HG03432 (cell line): ENCODE data around the gene MFSD1.

Source experiments
- ATAC-seq: cut with Tn5 transposase; IDR thresholded peaks from one replicate; pipeline ENCODE4 v1.9.1; 2021; ENCODE audit warnings: mild to moderate bottlenecking, moderate library complexity; ENCODE audit not compliant: unreplicated experiment

The MFSD1 gene, protein sequence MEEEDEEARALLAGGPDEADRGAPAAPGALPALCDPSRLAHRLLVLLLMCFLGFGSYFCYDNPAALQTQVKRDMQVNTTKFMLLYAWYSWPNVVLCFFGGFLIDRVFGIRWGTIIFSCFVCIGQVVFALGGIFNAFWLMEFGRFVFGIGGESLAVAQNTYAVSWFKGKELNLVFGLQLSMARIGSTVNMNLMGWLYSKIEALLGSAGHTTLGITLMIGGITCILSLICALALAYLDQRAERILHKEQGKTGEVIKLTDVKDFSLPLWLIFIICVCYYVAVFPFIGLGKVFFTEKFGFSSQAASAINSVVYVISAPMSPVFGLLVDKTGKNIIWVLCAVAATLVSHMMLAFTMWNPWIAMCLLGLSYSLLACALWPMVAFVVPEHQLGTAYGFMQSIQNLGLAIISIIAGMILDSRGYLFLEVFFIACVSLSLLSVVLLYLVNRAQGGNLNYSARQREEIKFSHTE

DNA sequence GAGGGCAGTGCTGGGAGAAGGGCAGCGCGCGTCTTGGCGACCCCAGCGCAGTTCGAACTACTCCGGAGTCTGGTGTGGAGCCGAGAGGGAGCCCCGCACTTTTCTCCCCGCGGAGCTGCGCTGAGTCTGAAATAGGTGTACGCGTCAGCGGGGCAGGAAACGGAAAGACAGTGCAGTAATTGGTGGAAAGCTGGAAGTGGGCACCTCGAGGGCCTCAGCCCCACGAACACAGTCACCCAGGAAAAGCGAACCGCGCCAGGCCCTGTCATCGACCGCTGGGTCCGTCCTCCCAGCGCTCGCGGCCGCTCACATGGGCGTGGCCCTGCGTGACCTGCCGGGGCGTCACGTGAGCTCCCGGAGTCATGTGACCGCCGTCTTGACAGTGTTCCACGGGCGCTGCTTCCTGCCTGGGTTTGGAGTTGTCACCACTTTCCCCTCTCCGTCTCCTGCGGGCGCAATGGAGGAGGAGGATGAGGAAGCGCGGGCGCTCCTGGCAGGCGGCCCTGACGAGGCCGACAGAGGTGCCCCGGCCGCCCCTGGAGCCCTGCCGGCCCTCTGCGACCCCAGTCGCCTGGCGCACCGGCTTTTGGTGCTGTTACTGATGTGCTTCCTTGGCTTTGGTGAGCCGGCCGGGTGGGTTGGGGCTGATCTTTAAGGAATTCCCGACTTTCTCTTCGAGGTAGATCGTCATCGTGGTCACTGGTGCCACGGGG, at the start of gene MFSD1:
MFSD1 (plus strand) TSS at position 359 of the 713 bp plus-strand sequence; CDS start at position 458, 99 bp downstream.
- peak; percentile 100 for ATAC-seq

- ATAC-seq: no peak
Observed at GRCh38 chr3:158753854-158754253, 48.0 kb upstream of the MFSD1 start.

DNA sequence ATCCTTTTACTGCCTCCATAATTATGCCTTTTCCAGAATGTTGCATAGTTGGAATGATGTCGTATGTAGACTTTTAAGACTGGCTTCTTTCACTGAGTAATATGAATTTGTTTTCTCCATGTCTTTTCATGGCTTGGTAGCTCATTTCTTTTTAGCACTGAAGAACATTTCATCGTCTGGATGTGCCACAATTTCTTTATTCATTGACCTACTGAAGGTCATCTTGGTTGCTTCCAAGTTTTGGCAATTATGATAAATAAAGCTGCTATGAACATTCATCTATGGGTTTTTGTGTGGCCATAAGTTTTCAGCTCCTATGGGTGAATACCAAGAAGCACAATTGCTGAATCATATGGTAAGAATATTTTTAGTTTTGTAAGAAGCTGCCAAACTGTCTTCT, 46.4 kb upstream of the MFSD1 start:
- no peak for ATAC-seq

- ATAC-seq: no peak
Observed at GRCh38 chr3:158761350-158761749, 40.5 kb upstream of the MFSD1 start.

- ATAC-seq: no peak
Observed at GRCh38 chr3:158762701-158763100, 39.2 kb upstream of the MFSD1 start.

DNA sequence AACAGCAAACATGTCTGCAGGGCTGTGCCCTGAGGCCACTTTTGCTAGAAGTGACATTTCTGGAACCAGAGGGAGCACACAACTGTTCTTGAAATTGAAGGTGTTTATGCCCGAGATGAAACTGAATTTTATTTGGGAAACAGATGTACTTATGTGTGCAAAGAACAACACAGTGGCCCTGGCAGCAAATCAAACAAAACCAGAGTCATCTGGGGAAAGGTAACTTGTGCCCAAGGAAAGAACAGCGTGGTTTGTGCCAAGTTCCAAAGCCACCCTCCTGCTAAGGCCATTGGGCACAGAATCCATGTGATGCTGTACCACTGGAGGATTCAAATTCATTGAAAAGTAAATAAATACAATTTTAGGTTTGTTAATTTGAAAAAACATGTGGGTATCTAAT, 38.4 kb upstream of the MFSD1 start:
- no peak for ATAC-seq

DNA sequence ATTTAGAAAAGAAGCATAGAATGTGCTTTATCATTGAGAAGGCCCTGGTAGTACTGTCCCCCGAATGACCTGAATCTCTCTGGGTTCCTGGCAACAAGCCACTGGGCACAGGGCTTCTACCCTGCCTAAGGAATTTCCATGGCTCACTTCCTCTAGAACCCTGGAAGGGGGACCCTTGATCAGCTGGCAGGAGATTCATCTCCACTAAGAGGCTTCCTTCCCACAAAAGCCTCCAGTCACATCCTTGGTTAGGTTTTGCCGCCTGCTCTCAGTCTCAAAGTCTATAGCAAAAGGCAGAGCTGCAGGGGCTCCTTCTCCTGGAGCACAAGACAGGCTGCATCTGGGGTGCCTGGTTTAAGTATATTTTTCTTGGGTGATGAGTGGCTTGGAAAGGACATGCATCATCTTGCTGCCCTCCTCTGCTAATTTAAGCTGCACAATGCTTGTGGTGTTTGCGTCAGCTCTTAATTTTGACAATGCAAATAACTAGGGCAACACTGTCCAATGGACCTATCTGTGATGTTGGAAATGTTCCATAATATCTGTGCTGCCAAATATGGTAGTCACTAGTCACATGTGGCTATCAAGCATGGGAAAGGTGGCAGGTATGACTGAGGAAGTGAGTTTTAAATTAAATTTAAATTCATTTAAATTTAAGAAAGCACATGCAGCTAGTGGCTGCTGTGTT, 36.2 kb upstream of the MFSD1 start:
- ATAC-seq: no peak

GRCh38 chr3:158766364-158766763, 35.5 kb upstream of the MFSD1 start:
- ATAC-seq: no peak

DNA sequence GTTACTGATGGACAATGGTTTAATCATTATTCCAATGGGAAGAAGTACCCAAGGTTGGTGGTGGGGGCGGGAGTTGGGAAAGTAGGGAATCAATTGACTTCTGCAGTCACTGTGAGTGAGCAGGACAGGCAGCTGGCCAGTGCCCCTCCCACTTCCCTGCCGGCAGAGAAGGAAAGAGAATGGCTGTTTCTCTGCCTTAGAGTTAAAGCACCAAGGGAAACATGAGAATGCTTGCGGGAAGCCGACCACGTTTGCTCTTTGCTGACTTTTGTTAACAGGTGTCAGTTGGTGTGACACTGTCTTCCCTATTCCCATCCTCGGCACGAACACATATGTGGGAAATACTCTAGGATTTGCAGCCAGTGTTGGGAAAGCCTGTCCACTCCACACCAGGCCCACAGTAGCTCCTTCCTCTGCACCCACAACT, 33.5 kb upstream of the MFSD1 start:
- ATAC-seq: no peak

DNA sequence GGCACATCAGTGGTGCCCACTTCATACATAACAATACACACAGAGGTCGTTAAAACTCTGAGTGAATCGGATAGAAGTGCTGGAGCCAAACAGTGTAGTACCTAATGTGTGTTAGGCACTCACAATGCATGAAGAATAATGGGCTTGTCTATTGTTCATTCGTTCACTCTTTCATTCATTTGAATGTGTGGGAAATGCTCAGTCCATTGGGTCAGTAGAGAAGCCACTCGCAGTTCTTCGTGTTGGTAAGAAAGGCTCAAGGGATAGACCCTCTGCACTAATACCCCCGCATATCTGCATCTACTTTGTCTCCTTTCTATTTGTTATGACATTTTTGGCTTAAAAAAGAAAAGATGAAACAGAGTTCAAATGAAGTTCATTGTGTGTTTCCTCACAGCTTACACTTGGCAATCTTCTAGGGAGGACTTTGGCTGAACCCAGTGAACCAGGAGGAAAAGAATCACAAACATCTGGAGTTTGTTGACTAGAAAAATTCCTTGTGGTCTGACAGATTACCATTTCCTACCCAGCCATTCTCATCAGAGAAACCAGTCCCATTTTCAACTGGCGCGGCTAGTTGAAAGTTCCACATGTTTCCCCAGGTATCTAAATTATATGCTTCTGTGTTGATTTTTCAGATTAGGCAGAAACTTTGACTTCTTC, 32.8 kb upstream of the MFSD1 start:
- ATAC-seq: no peak

- no peak for ATAC-seq
Observed at GRCh38 chr3:158769549-158769948, 32.3 kb upstream of the MFSD1 start.

DNA sequence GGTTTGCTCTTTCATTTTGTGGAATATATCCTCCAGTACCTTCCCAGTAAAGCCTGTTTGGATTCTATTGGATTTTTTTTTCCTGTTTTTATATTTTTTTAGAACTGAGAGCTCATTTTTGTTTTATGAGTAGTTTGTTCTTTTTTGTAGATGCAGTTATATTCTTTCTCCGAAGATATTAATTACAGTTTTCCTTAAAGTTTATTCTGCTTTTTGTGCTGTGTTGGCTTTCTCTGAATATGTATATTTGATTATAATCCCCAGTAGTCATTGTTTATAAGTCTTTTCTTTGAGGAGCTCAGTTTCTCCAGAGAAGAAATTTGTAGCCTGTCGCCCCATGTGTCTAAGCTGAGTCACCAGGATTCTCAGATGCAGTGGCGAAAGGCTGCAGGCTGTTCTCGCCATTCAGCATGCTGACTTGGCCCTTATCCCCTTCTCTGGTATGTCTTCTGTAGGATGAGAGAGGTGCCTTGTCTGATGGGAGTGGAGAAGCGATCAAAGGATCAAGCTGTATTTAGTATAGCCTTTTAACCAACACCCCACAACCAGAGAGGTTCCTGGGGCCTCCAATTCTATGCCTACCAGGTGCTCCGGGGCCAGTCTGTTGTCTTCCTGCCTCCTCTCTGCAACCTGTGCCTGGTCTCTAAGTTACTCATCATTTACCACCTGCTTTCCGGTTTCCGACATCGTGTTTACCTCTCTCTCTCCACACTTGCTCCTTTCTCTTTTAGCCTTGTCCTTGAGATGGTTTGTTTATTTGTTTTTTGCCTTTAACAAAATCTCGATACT, 31.7 kb upstream of the MFSD1 start:
- no peak for ATAC-seq

- ATAC-seq: no peak
Observed at GRCh38 chr3:158770741-158771350, 31.0 kb upstream of the MFSD1 start.

GRCh38 chr3:158771577-158771976, 30.3 kb upstream of the MFSD1 start:
- no peak for ATAC-seq

- no peak for ATAC-seq
Observed at GRCh38 chr3:158771982-158772381, 29.9 kb upstream of the MFSD1 start.

DNA sequence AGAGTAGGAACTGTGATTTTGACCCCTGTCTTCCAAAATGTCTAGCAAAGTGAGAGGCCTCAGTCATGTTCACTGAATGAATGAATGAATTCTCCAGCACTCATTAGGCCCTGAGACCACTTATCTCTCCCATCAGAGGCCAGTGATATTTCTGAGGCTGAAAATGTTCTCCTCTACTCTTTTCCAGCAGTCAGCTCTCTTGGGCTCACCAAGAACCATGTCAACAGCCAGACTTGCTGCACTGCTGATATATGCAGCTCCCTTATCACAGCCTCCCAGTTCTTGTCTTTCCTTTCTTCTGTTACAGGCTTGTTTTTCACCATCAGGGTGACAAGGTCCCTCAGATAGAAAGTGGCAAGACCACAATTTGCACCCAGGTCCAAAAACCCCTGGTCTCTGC, 28.7 kb upstream of the MFSD1 start:
- no peak for ATAC-seq

- no peak for ATAC-seq
Observed at GRCh38 chr3:158773845-158774830, 27.7 kb upstream of the MFSD1 start.

GRCh38 chr3:158774965-158775364, 26.9 kb upstream of the MFSD1 start:
- ATAC-seq: no peak
